Mononuclear cell (primary cell): ENCODE measurements around the gene ADM. TPM values are rescaled to one million over a fixed set of nuclear protein-coding genes. Genes with fewer than 3 reads are reported as not detected.

Experiments used
- H3K27me3 ChIP-seq: 2 replicates; pipeline ENCODE4 v1.6.0; 2011; ENCODE audit warnings: low read length, control low read depth; ENCODE audit not compliant: insufficient read depth
- H3K4me1 ChIP-seq: 2 replicates; pipeline ENCODE4 v1.5.1; 2011; ENCODE audit warnings: mild to moderate bottlenecking, low read length, control low read depth; ENCODE audit not compliant: insufficient read depth
- H3K4me3 ChIP-seq: 2 replicates; pipeline ENCODE4 v1.5.1; 2011; ENCODE audit warnings: mild to moderate bottlenecking, low read length, moderate library complexity
- H3K9me3 ChIP-seq: 2 replicates; pipeline ENCODE4 v1.5.1; 2011; ENCODE audit warnings: low read depth, mild to moderate bottlenecking, control low read depth, low read length
- total RNA-seq: library from RNA; depleted of rRNA; stranded (reverse); fragments of >200 nt; gene quantifications from one replicate; pipeline ENCODE4 v1.2.3, GENCODE V29; 2012

ADM gene
- total RNA-seq, 1 donor = 93.5 TPM

DNA sequence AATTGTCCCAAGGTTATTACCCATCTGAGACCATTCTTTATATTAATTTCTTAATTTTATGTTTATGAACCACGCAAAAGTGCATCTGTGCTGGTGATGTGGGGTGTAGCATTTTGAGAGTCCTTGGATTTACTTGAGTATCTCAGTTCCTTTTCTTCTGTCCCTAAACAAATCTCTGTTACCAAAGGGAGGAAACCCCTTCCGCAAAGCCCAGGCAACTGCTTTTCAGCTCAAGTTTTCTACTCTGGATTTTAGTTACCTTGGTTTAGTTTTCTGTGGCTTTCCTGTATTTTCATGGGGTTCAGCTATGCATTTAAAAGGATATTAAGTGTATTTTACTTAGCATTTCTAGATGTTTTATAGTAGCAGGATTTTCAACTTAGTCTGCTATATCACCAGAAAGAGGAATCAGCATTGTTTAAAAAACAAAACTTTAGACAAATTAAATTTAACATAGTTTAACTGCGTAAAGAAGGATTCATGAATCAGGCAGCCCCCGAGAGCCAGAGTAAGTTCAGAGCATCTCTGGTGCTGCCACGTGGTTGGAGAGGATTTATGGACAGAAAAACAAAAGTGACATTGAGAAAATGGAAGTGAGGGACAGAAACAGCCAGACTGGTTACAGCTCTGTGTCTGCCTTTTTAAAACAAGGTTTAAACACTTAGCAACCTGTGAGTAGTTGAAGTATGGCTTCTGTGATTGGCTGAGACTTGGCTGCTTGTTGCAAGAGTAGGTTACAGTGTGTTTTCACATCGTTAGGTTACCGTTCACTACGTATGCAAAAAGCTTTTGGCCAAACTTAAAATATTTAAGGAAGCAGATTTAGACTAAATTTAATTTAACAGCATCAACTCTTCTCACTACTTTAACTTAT is 9.6 kb downstream of the ADM start:
- Histone ChIP-seq H3K9me3 (no peaks in the 10 kb centered on the region), H3K27me3 (peaks cover 12% of the 10 kb centered on the region), H3K4me3 (no peak overlapping the region), H3K4me1 (no peaks in the 10 kb centered on the region)

DNA sequence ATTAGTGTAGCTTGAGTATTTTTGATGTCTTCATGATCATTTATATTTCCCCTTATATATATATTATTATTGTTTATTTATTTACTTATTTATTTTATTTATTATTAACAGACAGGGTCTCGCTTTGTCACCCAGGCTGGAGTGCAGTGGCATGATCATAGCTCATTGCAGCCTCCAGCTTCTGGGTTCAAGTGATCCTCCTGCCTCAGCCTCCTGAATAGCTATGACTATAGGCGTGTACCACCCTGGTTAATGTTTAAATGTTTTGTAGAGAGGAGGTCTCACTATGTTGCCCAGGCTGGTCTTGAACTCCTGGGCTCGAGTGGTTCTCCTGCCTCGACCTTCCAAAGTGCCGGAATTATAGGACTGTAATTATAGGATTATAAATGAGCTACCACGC is 10.2 kb downstream of the ADM start:
- Histone ChIP-seq H3K27me3 (peaks cover 12% of the 10 kb centered on the region), H3K9me3 (no peaks in the 10 kb centered on the region), H3K4me1 (no peaks in the 10 kb centered on the region), H3K4me3 (no peak overlapping the region)

DNA sequence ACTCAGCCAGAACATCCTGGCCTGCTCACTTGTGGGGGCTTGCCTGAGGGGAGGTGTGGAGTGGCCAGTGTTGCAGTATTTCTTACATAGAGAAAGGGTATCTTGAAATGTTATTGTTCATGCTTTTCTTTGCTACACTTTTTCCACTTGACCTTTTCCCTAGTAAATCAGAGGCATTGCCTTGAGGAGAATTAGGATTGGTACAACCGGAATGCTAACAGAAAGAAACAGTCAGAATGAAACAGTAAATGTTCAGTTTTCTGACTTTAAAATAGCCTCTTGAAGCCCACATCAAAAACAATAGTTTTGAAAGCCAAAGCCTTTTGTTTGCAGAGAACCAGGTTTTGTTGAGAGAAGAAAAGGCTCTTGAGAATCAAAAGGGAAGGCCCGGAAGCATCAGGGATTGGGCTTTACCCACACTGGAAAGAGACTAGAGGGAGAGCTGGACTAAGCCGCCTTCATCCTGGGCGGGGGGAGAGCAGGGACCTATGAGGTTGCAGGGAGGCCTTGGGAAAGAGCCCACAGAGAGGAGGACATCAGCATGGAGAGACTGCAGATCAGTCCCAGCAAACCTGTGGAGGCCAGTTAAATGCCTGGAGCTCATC is 12.4 kb downstream of the ADM start:
- no peak overlapping the region for H3K4me3 ChIP-seq
- no peaks in the 10 kb centered on the region for H3K4me1 ChIP-seq
- H3K27me3 ChIP-seq = peaks cover 3% of the 10 kb centered on the region
- H3K9me3 ChIP-seq = no peaks in the 10 kb centered on the region

DNA sequence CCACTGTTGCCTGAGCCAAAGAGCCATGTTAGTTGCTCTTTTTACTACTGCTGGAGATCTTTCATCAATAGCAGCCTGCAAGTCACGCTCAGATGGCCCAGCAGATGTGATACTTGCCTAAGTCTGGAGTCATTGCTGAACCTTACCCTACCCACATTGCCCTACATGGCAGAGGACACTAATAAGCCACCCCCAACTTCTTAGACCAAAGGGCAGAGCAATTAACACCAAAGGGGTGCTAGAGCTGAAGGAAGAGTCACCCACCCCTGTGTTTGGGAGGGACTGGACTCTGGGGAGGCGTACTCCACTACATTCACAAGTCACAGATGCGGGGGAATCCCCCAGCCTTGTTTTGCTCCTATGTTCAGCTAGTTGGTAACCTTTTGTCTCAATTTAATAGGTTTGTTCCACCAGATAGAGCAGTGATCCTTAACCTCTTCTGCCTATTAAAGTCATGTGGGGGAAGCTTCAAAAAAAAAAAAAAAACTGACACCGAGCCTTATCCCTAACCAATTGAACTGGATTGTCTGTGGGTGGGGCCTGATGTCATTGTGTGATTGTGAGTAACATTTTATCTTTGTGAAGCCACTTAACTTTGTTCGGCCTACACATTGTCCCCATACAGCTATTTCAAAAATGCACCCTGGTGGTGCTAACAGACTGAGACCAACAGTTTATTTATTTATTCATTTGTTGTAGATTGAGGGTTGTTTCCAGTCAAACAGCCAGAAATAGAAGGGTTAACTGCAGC is 13.1 kb downstream of the ADM start:
- Histone ChIP-seq H3K9me3 (no peaks in the 10 kb centered on the region), H3K4me1 (peaks cover 3% of the 10 kb centered on the region), H3K4me3 (no peak overlapping the region), H3K27me3 (peaks cover 3% of the 10 kb centered on the region)

DNA sequence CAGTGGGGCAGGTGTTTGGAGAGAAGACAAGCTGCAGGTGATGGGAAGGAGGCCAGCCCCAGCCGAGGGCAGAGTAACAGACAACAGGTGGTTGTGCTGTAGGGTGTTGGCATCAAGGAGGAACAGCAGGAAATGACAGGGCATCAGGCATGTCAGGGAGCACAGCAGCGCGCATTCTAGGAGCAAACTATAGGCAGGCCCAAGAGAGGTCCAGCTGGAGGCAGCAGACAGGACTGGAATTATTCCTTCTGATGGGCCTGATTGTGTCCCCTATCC is 13.6 kb downstream of the ADM start:
- Histone ChIP-seq H3K4me1 (peaks cover 3% of the 10 kb centered on the region), H3K27me3 (peaks cover 3% of the 10 kb centered on the region), H3K9me3 (no peaks in the 10 kb centered on the region), H3K4me3 (no peak overlapping the region)

DNA sequence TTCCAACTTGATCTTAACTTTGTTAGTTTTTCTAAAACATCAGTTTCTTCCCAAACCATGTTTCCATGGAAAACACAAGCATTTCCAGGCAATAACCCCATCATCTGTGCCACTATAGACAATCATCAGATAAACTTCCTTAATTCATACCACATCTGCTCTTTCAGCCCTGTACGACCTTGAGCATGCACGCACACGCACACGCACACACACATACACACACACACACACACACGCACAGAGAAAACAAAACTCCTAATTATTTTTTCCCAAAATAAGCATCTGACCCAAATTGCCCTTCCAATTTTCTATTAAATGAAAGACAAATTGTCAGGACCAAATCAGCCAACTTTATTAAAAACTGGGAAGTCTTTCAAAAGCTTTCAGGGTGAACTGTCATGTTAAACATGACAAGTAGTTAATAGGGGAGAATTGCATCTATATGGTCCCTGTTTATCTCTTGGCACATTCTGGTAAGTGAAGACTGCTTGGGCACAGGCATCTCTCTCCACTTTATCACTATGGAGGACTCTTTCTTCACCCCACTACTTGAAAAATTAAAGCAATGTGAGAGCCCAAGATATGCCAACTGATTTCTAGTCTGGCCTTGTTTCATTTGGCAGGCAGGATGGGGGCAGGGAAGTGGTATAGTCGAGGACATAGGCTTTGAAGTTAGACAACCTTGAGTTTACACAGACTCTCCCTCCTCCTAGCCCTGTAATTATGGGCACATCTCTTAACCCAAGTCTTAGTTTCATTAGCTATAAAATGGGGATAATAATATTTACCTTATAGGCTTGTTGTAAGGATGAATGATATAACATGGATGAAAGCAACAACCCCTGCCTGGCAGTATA is 15.1 kb downstream of the ADM start:
- Histone ChIP-seq H3K27me3 (no peaks in the 10 kb centered on the region), H3K9me3 (no peaks in the 10 kb centered on the region), H3K4me3 (no peak overlapping the region), H3K4me1 (peaks cover 3% of the 10 kb centered on the region)

DNA sequence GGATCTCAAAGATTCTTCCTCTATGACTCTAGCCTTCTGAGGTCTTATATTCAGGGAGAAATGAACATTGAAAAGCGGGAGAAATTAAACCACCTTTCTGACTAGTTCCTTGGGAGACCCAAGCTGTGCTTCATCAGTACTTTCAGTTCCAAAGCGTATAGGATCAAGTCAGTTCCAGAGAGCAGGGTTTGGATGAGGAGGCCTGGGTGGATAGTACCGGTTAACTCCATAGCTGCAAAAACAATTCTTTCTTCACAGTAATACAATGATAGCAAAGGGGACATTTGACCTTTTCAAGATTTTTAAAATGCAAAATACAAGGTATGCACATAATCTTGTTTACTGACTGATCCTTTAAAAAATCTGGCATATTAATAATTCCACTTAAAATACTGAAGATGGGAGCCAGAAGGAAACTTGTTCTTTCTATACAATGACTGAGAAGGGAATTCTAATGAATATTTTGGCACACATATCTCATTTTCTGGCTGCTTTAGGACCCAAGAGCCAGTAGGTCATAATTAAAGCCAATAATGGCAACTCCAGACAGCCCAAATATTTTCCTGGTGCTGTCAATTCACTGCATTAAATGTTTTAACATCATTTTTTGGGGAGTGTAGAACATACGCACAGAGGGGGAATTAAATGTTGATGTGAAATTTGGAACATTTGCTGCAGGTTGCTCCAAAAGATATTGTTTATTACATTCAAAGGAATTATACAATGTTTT is 16.0 kb downstream of the ADM start:
- H3K9me3 ChIP-seq = no peaks in the 10 kb centered on the region
- H3K4me3 ChIP-seq = no peak overlapping the region
- peaks cover 3% of the 10 kb centered on the region for H3K4me1 ChIP-seq
- no peaks in the 10 kb centered on the region for H3K27me3 ChIP-seq

DNA sequence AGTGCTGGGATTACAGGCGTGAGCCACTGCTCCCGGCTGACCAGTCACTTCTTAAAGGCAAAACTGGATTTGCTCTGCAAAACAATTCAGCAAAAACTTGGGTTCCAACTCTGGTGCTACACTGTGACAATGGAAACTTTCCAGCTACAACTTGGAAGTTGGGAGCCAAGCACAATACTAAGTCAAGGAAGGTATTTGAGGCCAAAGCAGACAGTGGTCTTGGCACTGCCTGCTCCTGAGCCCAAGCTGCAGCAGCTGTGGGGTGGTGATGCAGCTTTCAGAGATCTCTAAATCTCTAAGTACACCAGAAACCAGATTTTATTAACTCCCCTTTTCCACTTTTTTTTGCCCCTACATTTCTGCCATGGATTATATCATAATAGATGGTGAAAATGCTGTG is 17.5 kb downstream of the ADM start:
- no peaks in the 10 kb centered on the region for H3K27me3 ChIP-seq
- no peak overlapping the region for H3K4me3 ChIP-seq
- no peaks in the 10 kb centered on the region for H3K9me3 ChIP-seq
- H3K4me1 ChIP-seq = peaks cover 15% of the 10 kb centered on the region

DNA sequence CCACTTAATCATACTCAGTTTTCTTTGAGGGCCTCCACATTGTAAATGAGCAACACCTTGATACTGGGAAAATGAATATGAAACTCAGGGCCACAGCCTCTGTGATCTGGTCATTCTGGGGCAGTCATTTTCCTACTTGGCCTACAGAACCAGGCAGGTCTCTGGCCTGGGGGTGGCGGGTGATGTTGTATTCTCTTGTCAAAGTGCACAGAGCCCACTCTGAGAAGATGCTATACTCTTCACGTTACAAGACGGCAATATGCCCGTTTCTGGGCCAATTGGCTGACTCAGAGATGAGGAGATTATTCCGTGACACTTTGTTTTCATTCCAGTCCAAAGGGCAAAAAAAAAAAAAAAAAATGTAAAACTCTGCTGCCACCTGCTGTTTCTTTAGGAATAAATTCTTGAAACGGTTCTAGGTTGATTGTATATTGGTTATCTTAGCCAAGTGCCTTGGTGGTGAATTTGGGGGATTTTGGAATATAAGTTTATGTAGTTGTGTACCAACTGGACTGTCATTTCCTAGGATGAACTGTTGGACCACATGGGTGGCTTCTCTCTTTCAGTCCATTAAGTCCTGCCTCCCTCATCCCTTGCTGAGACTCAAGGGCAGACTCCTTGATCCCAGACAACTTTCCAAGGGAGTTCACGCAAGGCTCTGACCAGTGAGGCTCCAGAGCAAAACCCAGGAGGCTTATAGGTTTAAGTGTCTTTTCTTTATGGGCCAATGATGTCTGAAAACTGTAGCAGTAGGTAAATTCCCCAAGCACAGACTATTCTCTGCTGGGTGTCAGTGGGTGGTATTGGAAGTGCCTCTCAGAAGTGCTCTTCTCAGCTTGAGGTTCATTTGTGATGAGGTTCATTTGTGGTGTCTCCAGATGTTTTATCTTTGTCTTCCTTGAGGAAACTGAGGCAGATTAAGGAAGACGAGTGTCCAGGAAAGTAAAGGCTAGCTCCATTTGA is 18.2 kb downstream of the ADM start:
- H3K4me3 ChIP-seq = no peak overlapping the region
- H3K4me1 ChIP-seq = peaks cover 21% of the 10 kb centered on the region
- no peaks in the 10 kb centered on the region for H3K9me3 ChIP-seq
- H3K27me3 ChIP-seq = no peaks in the 10 kb centered on the region

DNA sequence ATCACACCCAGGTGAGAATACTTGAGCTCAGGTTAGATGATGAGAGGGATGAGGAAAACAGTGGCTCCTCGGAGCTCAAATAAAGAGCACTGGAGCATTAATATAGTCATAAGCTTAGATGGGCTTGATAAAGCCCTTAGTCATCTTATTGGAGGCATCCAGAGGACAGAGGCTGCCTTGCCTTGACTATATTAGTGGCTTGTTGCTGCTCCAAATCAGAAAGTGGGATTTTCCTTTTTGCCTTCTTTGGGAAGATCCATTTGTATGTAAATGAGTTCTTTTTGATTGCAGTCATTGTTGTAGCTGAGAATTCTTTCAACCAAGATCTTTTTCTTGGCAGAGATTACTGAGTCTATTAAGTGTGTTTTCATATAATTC is 18.9 kb downstream of the ADM start:
- H3K4me3 ChIP-seq = no peak overlapping the region
- H3K9me3 ChIP-seq = no peaks in the 10 kb centered on the region
- no peaks in the 10 kb centered on the region for H3K27me3 ChIP-seq
- H3K4me1 ChIP-seq = peaks cover 28% of the 10 kb centered on the region

DNA sequence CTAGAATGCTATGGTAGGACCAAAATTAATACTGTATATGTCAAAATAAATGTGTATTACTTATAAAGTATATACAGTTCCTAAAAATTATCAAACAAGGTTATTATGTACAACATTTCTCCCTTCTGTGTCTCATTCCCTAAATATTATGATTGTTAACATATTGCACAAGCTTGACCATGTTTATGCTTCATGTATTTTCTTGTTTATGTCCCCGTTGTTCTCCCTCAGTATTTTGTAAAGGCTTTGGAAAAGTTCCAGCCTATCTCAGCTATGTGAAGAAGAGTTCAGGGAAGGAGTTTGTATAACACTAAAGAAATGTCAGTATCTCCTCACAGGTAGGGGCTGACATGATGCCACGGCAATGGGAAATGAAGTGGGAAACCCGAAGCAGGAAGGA is 19.6 kb downstream of the ADM start:
- Histone ChIP-seq H3K27me3 (no peaks in the 10 kb centered on the region), H3K9me3 (no peaks in the 10 kb centered on the region), H3K4me3 (no peak overlapping the region), H3K4me1 (peaks cover 33% of the 10 kb centered on the region)

DNA sequence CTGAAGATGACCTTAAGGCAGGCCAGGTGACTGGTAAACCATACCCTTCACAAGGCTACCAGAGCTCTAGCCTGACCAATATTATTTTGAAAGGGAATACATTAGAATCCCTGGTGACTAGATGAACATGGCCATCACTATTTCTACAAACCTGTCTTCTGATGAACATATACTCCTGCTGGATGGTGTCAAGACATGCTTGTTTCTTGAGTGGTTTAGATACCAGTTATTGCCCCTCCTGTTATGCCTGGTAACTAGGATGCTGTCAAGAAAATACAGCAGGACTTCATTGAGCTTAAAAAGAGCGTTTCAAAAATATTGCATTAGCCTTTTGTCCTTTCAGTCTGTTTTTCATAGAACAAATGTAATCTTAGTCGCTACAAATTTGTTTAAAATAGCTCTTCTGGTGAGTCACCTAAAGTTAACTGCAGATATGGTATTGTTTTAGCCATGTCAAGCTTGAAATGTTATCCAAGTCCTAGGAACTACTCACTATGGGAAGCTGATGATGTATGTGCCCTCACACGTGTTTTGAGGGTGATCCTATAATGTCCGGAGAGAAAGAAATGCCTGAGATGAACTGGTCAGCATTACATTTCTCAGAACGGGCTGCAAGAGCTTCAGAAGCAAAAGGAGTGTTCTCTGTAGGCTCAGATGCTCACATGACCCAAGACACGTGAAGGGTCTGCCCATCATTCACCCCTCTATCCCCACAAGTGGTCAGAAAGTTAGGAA is 20.6 kb downstream of the ADM start:
- no peak overlapping the region for H3K4me3 ChIP-seq
- no peaks in the 10 kb centered on the region for H3K9me3 ChIP-seq
- peaks cover 33% of the 10 kb centered on the region for H3K4me1 ChIP-seq
- no peaks in the 10 kb centered on the region for H3K27me3 ChIP-seq
